ENCODE results near the gene BLVRB. TPM values are rescaled to one million over a fixed set of nuclear protein-coding genes. Genes with fewer than 3 reads are reported as not detected.
"Not testable (repeated sequence)": the region's sequence is repeated elsewhere in the genome, so short reads cannot be mapped to it uniquely, and the experiment has no call there.

Gene BLVRB
- total RNA-seq, 1 donor from 2014 or later, result 86.1 TPM

- TF ChIP-seq CTCF (IDR thresholded peaks at IDR 0.05; ENCODE audit: insufficient read depth, low read length, poor library complexity, severe bottlenecking), result no peak
- no peaks in the 10 kb centered on the region for H3K27me3 ChIP-seq (ENCODE audit: control insufficient read depth, insufficient read depth, low read length)
- H3K36me3 ChIP-seq (ENCODE audit: control insufficient read depth, insufficient read depth, low read length), result no peaks in the 10 kb centered on the region
- peak; percentile 51 for DNase-seq (ENCODE audit: low read depth)
- peak overlapping the region; percentile 32 for H3K4me3 ChIP-seq (ENCODE audit: low read depth, low read length)
These were observed 31.9 kb downstream of the BLVRB start for GRCh38 chr19:40433391-40434216.

GRCh38 chr19:40432760-40433159, 32.8 kb downstream of the BLVRB start:
- H3K27me3 ChIP-seq (ENCODE audit: control insufficient read depth, insufficient read depth, low read length); DNase-seq (ENCODE audit: low read depth); H3K4me3 ChIP-seq (ENCODE audit: low read depth, low read length); H3K36me3 ChIP-seq (ENCODE audit: control insufficient read depth, insufficient read depth, low read length): not testable (repeated sequence)

GRCh38 chr19:40431698-40432097, 33.8 kb downstream of the BLVRB start:
- Histone ChIP-seq H3K36me3 (ENCODE audit: control insufficient read depth, insufficient read depth, low read length) (no peaks in the 10 kb centered on the region), H3K4me3 (ENCODE audit: low read depth, low read length) (no peak overlapping the region), H3K27me3 (ENCODE audit: control insufficient read depth, insufficient read depth, low read length) (no peaks in the 10 kb centered on the region)
- no peak for DNase-seq (ENCODE audit: low read depth)
- TF ChIP-seq CTCF (IDR thresholded peaks at IDR 0.05; ENCODE audit: insufficient read depth, low read length, poor library complexity, severe bottlenecking), result no peak

- H3K27me3 ChIP-seq (ENCODE audit: control insufficient read depth, insufficient read depth, low read length); H3K4me3 ChIP-seq (ENCODE audit: low read depth, low read length); H3K36me3 ChIP-seq (ENCODE audit: control insufficient read depth, insufficient read depth, low read length); DNase-seq (ENCODE audit: low read depth): not testable (repeated sequence)
These were observed 35.3 kb downstream of the BLVRB start for GRCh38 chr19:40430242-40430641.

- H3K27me3 ChIP-seq (ENCODE audit: control insufficient read depth, insufficient read depth, low read length); H3K4me3 ChIP-seq (ENCODE audit: low read depth, low read length); DNase-seq (ENCODE audit: low read depth); H3K36me3 ChIP-seq (ENCODE audit: control insufficient read depth, insufficient read depth, low read length): not testable (repeated sequence)
These were observed 37.3 kb downstream of the BLVRB start for GRCh38 chr19:40428197-40428596.

GRCh38 chr19:40425450-40426287, 39.9 kb downstream of the BLVRB start, which contains the start of gene SERTAD1:
Gene SERTAD1, minus strand, starts transcription at chr19:40425992. Its CDS starts 2,446 bp downstream, at chr19:40423546.
- H3K27me3 ChIP-seq (ENCODE audit: control insufficient read depth, insufficient read depth, low read length), result no peaks in the 10 kb centered on the region
- H3K4me3 ChIP-seq (ENCODE audit: low read depth, low read length), result peak within 1 kb of the TSS; percentile 74
- H3K36me3 ChIP-seq (ENCODE audit: control insufficient read depth, insufficient read depth, low read length), result no peaks in the 10 kb centered on the region
- peak; percentile 94 for DNase-seq (ENCODE audit: low read depth)
- TF ChIP-seq CTCF (IDR thresholded peaks at IDR 0.05; ENCODE audit: insufficient read depth, low read length, poor library complexity, severe bottlenecking), result peak; percentile 79

- no peak for DNase-seq (ENCODE audit: low read depth)
- H3K4me3 ChIP-seq (ENCODE audit: low read depth, low read length), result peak overlapping the region; percentile 74
- TF ChIP-seq CTCF (IDR thresholded peaks at IDR 0.05; ENCODE audit: insufficient read depth, low read length, poor library complexity, severe bottlenecking), result no peak
- no peaks in the 10 kb centered on the region for H3K27me3 ChIP-seq (ENCODE audit: control insufficient read depth, insufficient read depth, low read length)
- no peaks in the 10 kb centered on the region for H3K36me3 ChIP-seq (ENCODE audit: control insufficient read depth, insufficient read depth, low read length)
These were observed 40.7 kb downstream of the BLVRB start for GRCh38 chr19:40424637-40425449.

Measured in kidney epithelial cell (primary cell).